ENCODE data around the gene TAOK3.

- TF ChIP-seq CTCF (IDR thresholded peaks at IDR 0.05), result no peak
- TF ChIP-seq POLR2A (IDR thresholded peaks at IDR 0.05), result no peak
Measured at GRCh38 chr12:118274066-118274465, 98.6 kb downstream of the TAOK3 start.

Measured in prostate gland (tissue), 2 donors.